ENCODE measurements around the gene BTRC. TPM values are rescaled to one million over a fixed set of nuclear protein-coding genes. Genes with fewer than 3 reads are reported as not detected.

BTRC gene
- total RNA-seq, 4 donors from 2014 or later, result 9.7 to 16.8 (median 10.7) TPM

- no peak for TF ChIP-seq CTCF (IDR thresholded peaks at IDR 0.05; ENCODE audit: low read depth)
Measured at GRCh38 chr10:101319241-101319915, 34.6 kb upstream of the BTRC start.

GRCh38 chr10:101321073-101321472 is 32.9 kb upstream of the BTRC start:
- no peak for TF ChIP-seq CTCF (IDR thresholded peaks at IDR 0.05; ENCODE audit: low read depth)

GRCh38 chr10:101322266-101323108 is 31.5 kb upstream of the BTRC start:
- TF ChIP-seq CTCF (IDR thresholded peaks at IDR 0.05; ENCODE audit: low read depth), result no peak

- TF ChIP-seq CTCF (IDR thresholded peaks at IDR 0.05; ENCODE audit: low read depth), result no peak
Measured at GRCh38 chr10:101323495-101323894, 30.5 kb upstream of the BTRC start.

GRCh38 chr10:101329341-101330032 is 24.5 kb upstream of the BTRC start:
- no peak for TF ChIP-seq CTCF (IDR thresholded peaks at IDR 0.05; ENCODE audit: low read depth)

- TF ChIP-seq CTCF (IDR thresholded peaks at IDR 0.05; ENCODE audit: low read depth), result no peak
Measured at GRCh38 chr10:101330231-101330630, 23.7 kb upstream of the BTRC start.

Measured in subcutaneous adipose tissue (tissue), 4 donors.